ENCODE data around the gene CCDC88B.

DNA sequence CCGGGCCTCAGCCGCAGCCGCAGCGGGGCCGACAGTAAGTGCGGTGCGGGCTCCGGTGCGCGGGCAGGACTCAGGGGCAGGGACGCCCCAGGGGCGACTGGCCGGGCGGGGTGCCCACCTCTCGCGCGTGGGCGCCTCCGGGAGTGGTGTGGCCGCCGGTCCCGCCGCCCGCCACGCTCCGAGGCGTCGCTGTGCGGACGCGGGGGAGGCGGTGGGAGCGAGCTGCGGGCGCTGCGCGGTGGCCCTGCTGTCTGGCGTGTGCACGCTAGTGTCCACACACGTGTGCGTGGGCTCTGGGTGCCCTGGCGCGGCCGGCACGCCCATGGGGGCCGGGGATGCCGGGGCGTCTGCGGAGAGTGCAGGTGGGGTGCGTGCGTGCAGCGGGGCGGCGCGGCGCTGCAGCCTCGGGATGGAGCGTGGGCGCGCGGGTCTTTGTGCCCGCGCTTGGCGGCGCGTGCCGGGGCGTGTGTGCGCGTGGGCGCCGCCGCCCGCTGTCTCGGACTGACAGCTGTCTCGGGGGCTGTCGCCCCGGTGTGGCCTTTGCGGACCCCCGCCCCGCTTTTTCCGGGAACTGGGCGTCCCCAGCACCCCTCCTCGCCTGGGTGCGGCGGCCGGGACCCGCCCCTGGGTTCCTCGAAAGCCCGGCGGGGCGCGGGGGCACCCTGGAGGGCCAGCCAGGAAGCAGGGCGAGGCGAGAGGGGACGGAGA lies 48.1 kb upstream of the CCDC88B start:
- TF ChIP-seq, protein P1, sequence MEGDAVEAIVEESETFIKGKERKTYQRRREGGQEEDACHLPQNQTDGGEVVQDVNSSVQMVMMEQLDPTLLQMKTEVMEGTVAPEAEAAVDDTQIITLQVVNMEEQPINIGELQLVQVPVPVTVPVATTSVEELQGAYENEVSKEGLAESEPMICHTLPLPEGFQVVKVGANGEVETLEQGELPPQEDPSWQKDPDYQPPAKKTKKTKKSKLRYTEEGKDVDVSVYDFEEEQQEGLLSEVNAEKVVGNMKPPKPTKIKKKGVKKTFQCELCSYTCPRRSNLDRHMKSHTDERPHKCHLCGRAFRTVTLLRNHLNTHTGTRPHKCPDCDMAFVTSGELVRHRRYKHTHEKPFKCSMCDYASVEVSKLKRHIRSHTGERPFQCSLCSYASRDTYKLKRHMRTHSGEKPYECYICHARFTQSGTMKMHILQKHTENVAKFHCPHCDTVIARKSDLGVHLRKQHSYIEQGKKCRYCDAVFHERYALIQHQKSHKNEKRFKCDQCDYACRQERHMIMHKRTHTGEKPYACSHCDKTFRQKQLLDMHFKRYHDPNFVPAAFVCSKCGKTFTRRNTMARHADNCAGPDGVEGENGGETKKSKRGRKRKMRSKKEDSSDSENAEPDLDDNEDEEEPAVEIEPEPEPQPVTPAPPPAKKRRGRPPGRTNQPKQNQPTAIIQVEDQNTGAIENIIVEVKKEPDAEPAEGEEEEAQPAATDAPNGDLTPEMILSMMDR (IDR thresholded peaks at IDR 0.05): no peak
- TF ChIP-seq POLR2A (IDR thresholded peaks at IDR 0.05) (no peak), POLR2AphosphoS5 (IDR thresholded peaks at IDR 0.05; ENCODE audit: insufficient read depth in 1 of 2, low read depth in 1 of 2) (no peak)
